Urinary bladder (tissue), 4 donors: ENCODE data around the gene NDUFA12. TPM values are rescaled to one million over a fixed set of nuclear protein-coding genes. Genes with fewer than 3 reads are reported as not detected.
A peak's percentile ranks its signal among the peaks of the same experiment; 100 is the strongest.

ENCODE experiments used
- DNase-seq: peaks from one replicate; pipeline ENCODE4 v3.0.0-alpha.2; 2015; ENCODE audit errors: extremely low spot score
- H3K27ac ChIP-seq: one replicate; pipeline ENCODE4 v1.5.1; 2013; ENCODE audit warnings: low read depth, mild to moderate bottlenecking, moderate library complexity
- H3K36me3 ChIP-seq: one replicate; pipeline ENCODE4 v1.6.1; 2013; ENCODE audit warnings: mild to moderate bottlenecking, moderate library complexity; ENCODE audit not compliant: insufficient read depth
- H3K4me1 ChIP-seq: one replicate; pipeline ENCODE4 v1.6.1; 2013; ENCODE audit warnings: mild to moderate bottlenecking, moderate library complexity; ENCODE audit not compliant: insufficient read depth
- H3K4me3 ChIP-seq: one replicate; pipeline ENCODE4 v1.5.1; 2013; ENCODE audit warnings: low read depth, low read length
- WGBS: extraction: QIAGEN DNeasy Blood & Tissue Kit; methylation state at CpG from one replicate; pipeline ENCODE4 v1.1.7; 2013; 5-methylcytosine and 5-hydroxymethylcytosine counted together
- polyA plus RNA-seq: library from polyadenylated mRNA; stranded (reverse); fragments of 200-250 nt; gene quantifications from one replicate; pipeline ENCODE4 v1.2.3, GENCODE V29; 2013
- total RNA-seq: library from RNA; depleted of rRNA; stranded (reverse); fragments of >200 nt; gene quantifications from one replicate; pipeline ENCODE4 v1.2.3, GENCODE V29; 2014
- donor health status: healthy with polysubstance abuse.
- donor health status: healthy.

The NDUFA12 gene
- total RNA-seq (76.8 TPM), polyA plus RNA-seq (139 TPM)

DNA sequence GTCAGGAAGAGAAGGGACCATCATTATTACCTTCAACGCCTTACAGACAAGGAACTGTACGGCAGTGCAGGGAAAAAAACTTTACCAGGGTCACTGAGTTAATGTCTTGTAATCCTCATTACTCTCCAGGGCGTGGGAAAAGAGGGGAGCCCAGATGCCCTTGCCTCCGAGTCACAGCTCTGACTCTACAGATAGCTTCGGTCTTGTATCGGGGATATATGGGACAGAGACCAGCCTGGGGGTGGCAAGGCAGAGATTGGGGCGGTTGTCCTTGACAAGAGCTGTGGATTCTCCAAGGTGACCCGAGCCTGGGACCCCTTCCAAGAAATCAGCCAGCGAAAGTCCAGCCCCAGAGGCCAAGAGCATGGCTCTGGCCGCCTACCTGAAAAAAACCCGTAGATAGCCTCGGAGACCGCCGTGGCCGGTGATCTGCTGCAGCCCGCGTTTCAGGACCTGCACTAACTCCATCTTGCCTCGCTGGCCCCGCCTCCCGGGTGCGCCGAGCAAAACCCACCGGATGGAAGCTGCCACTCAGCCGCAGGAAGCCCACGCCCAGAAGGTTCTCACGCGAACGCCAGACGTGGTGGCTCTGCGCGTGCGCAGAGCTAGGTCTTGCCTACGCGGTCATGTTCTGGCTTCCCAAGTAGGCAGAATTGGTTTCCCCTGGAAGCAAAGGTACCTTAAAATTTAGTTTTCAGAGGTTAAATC, at the start of gene NDUFA12:
Gene NDUFA12, minus strand, starts transcription at position 485 of the 708 bp plus-strand sequence. Its CDS starts 17 bp downstream, at position 468.
- WGBS, result under 1% methylated on average over 34 of the region's 34 CpGs
- no peaks in the 10 kb centered on the region for H3K4me1 ChIP-seq
- H3K36me3 ChIP-seq, result no peaks in the 10 kb centered on the region
- DNase-seq, result peak; percentile 89
- H3K4me3 ChIP-seq, result peak within 1 kb of the TSS; percentile 83
- peak within 1 kb of the TSS; percentile 87 for H3K27ac ChIP-seq

DNA sequence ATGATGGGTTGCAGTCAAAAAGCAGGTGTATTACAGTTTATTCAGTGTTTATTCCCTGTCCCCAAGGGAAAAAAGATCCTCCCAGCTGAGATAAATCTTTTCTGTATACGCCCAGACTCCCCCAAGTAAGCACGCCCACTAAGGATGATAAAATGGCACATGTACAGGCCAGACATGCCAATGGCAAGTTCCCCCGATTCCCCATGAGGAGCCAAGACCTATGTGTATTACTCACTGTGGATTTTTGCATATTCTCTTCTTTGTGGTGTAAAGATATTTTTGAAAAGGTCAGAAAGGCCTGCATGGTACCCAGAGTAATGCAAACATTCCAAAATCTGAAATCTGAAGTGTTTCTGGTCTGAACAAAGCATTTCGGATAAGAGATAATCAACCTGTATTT, 47.7 kb upstream of the NDUFA12 start:
- H3K27ac ChIP-seq, result no peak overlapping the region
- peaks cover 4% of the 10 kb centered on the region for H3K36me3 ChIP-seq
- WGBS, result 88% methylated on average over 4 of the region's 4 CpGs
- no peak for DNase-seq
- H3K4me3 ChIP-seq, result no peak overlapping the region
- H3K4me1 ChIP-seq, result no peaks in the 10 kb centered on the region

DNA sequence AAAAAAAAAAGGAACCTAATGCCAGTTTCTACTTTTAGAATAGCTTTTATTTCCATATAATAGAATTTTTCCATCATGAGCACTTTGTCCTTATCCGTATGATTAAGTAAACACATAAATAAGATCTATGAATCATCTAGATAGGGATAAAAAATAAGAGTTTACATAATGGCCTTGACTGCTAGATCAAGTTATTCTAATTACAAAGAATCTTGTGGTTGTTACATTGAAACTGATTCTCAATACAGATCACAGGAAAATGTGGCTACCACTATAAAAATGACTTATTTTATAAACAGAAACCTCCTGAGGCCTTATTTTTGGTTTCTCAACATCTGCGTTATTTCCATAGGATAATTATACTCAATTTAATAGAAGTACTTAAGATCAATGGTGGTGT, 34.4 kb upstream of the NDUFA12 start:
- Histone ChIP-seq H3K4me3 (no peak overlapping the region), H3K4me1 (no peaks in the 10 kb centered on the region), H3K36me3 (no peaks in the 10 kb centered on the region), H3K27ac (no peak overlapping the region)
- WGBS, result 75% methylated on average over 2 of the region's 2 CpGs
- DNase-seq, result no peak

DNA sequence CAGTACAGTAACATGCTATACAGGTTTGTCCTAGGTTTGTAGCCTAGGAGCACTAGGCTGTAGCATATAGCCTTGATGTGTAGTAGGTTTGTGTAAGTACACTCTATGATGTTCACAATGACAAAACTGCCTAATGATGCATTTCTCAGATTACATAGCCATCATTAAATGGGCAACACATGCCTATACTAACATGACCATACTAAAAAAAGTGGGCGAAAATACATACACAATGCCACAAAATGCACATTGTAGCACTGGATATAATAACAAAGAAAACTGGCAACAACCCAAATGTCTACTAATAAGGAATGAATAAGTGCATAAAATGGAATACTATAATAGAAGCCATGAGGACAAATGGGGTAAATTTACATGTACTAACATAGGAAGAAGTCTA, 31.3 kb upstream of the NDUFA12 start:
- H3K36me3 ChIP-seq, result no peaks in the 10 kb centered on the region
- no peak overlapping the region for H3K27ac ChIP-seq
- no peak for DNase-seq
- WGBS, result 92% methylated on average over 1 of the region's 1 CpG
- no peaks in the 10 kb centered on the region for H3K4me1 ChIP-seq
- no peak overlapping the region for H3K4me3 ChIP-seq

DNA sequence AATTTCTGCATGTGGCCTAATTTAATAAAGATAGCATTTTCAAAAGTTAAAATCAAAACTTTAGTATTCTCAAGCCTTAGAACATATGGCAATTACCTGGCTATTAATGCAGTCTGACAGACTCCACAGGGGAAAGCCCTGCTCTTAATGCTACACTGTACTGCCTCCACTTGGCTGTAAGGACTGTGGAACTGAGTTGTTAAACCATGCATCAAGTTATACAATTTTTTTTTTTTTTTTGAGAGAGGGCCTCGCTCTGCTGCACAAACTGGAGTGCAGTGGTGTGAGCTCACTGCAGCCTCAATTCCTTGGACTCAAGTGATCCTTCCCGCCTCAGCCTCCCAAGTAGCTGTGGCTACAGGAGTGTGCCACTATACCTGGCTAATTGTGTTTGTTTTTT, 19.0 kb upstream of the NDUFA12 start:
- no peak overlapping the region for H3K27ac ChIP-seq

DNA sequence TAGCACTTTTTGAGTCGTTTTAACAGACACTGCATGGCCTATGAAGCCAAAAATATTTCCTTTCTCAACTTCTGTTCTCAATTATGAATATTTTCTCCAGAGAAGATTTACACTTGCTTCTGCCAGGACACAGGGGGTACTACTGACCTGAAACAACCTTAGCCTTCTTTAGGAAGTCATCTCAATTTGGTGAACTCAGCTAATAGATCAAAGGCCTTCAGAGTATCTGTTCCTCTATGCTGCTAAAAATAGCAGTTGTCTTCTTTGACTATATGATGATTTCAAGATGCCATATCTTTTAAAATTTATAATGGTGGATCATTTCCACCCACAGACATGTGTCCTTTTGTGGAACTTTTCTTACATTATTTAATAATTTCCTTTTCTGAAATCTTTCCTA, 14.0 kb upstream of the NDUFA12 start:
- no peak overlapping the region for H3K4me3 ChIP-seq
- H3K4me1 ChIP-seq, result no peaks in the 10 kb centered on the region
- no peak overlapping the region for H3K27ac ChIP-seq
- H3K36me3 ChIP-seq, result no peaks in the 10 kb centered on the region
- 62% methylated on average over 1 of the region's 1 CpG for WGBS
- DNase-seq, result no peak

More for the DNA sequence above, 19.0 kb upstream of the NDUFA12 start:
- Histone ChIP-seq H3K4me1 (no peaks in the 10 kb centered on the region), H3K36me3 (no peaks in the 10 kb centered on the region), H3K4me3 (no peak overlapping the region)
- DNase-seq, result no peak
- 84% methylated on average over 2 of the region's 2 CpGs for WGBS

DNA sequence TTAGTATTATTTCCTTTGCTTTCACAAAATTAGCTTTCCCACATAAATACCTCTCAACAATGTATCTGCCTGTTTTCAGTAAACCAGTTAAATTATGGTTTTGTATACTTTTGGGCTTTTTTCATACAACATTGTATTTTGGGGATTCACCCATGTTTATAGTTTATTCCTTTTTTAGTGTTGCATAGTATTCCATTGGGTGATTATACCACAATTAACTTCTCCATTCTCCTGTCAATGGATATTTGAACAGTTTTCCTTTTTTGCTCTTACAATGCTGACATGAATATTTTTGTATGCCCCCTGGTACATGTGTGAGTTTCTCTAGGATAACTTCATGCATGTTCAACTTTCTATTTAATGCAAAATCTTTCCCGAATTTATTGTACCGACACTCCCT, 12.6 kb upstream of the NDUFA12 start:
- Histone ChIP-seq H3K27ac (no peak overlapping the region), H3K4me3 (no peak overlapping the region), H3K4me1 (no peaks in the 10 kb centered on the region), H3K36me3 (no peaks in the 10 kb centered on the region)
- DNase-seq, result no peak
- WGBS, result 98% methylated on average over 2 of the region's 2 CpGs

DNA sequence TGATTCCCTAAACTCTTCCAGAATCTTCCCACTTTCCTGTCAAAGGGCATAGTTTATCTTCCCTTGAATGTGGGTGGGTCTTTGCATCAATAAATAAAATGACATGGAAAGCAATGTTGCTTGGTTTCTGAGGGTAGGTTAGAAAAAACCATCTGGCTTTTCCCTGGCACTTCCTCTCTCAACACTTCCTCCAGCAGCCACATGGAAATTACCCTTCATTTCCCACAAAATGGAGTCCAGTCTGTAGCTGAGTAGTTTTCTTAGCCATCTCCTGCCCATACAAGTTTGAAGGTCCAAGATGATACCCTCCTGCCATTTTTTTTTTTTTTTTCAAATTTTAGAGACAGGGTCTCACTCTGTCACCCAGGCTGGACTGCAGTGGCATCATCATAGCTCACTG, 11.1 kb upstream of the NDUFA12 start:
- Histone ChIP-seq H3K36me3 (no peaks in the 10 kb centered on the region), H3K4me1 (no peaks in the 10 kb centered on the region), H3K4me3 (no peak overlapping the region), H3K27ac (no peak overlapping the region)
- DNase-seq, result no peak

DNA sequence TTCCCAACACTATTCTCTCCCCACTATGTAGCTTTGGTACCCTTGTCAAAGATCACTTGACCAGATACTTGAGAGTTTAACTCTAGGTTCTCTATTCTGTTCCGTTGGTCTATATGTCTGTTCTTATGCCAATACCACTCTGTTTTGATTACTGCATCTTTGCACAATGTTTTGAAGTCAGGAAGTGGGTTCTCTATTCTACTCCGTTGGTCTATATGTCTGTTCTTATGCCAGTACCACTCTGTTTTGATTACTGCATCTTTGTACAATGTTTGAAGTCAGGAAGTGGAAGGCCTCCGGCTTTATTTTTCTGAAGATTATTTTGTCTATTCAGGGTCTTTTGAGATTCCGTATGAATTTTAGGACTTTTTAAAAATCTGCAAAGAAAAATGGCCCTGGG, 2.7 kb upstream of the NDUFA12 start:
- DNase-seq, result no peak
- Histone ChIP-seq H3K4me3 (no peak overlapping the region), H3K27ac (no peak overlapping the region), H3K4me1 (no peaks in the 10 kb centered on the region), H3K36me3 (no peaks in the 10 kb centered on the region)
- 92% methylated on average over 4 of the region's 4 CpGs for WGBS

DNA sequence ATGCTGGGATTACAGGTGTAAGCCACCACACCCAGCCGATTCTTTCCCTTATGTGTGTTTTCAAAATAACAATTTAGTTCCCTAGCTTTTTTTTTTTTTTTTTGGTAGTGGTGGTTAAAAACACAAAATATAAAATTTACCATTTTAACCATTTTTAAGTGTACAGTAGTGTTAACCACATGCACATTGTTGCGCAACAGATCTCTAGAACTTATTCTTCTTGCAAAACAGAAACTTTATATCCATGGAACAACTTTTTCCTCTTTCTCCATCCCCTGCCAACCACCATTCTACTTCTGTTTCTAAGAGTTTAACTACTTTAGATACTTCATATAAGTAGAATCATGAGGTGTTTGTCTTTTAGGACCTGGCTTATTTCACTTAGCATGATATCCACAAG, 1.1 kb upstream of the NDUFA12 start:
- H3K4me1 ChIP-seq, result no peaks in the 10 kb centered on the region
- WGBS, result 95% methylated on average over 2 of the region's 2 CpGs
- DNase-seq, result no peak

DNA sequence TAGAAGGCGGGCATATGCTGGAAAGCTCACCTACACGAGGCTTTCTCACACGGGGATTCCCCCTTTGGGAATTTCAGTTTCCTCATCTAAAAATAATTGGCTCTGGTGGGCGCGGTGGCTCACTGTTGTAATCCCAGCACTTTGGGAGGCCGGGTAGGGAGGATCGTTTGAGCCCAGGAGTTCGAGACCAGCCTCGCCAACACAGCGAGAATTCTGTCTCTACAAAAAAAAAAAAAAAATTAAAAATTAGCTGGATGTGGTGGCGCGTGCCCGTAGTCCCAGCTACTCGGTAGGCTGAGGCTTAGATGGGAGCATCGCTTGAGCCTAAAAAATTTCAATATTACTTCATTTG, 400 bp upstream of the NDUFA12 start:
- peak overlapping the region; percentile 83 for H3K4me3 ChIP-seq
- DNase-seq, result no peak
- peak overlapping the region; percentile 59 for H3K27ac ChIP-seq
- WGBS, result 69% methylated on average over 15 of the region's 15 CpGs
- no peaks in the 10 kb centered on the region for H3K36me3 ChIP-seq
- H3K4me1 ChIP-seq, result no peaks in the 10 kb centered on the region

More for the DNA sequence above, 1.1 kb upstream of the NDUFA12 start:
- Histone ChIP-seq H3K27ac (no peak overlapping the region), H3K36me3 (no peaks in the 10 kb centered on the region), H3K4me3 (no peak overlapping the region)

DNA sequence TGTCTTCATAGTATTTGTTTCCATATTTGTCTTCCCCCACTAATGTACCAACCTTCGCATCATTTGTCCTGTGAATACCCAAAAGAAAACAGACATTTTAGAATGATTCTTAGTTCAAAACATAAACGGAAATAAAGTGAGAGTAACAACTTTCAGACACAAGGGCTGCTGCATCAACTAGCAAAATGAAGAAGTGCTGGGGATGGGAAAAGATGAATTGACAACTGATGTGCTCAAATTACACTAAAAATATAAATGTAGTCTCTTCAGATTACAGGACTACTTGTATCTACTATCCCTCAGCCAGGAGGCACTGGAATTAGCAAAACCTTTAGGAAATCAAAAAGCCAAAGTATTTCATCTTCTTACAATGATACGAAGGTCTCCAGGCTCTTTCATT, 743 bp downstream of the NDUFA12 start:
- DNase-seq, result no peak
- 25% methylated on average over 3 of the region's 3 CpGs for WGBS
- peak overlapping the region; percentile 83 for H3K4me3 ChIP-seq
- no peaks in the 10 kb centered on the region for H3K36me3 ChIP-seq
- no peak overlapping the region for H3K27ac ChIP-seq
- no peaks in the 10 kb centered on the region for H3K4me1 ChIP-seq

DNA sequence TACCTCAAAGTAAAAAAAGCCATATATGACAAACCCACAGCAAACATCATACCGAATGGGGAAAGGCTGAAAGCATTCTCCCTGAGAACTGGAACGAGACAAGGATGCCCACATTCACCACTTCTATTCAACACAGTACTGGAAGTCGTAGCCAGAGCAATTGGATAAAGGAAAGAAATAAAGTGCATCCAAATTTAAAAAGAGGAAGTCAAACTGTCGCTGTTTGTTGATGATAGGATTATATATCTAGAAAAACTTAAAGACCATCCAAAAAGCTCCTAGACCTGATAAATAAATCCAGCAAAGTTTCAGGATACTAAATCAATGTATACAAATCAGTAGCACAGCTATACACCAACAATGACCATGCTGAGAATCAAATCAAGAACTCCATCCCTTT, 5.2 kb downstream of the NDUFA12 start:
- no peak for DNase-seq
- no peak overlapping the region for H3K4me3 ChIP-seq
- no peak overlapping the region for H3K27ac ChIP-seq
- H3K4me1 ChIP-seq, result no peaks in the 10 kb centered on the region
- H3K36me3 ChIP-seq, result peaks cover 1% of the 10 kb centered on the region
- WGBS, result 48% methylated on average over 4 of the region's 4 CpGs

DNA sequence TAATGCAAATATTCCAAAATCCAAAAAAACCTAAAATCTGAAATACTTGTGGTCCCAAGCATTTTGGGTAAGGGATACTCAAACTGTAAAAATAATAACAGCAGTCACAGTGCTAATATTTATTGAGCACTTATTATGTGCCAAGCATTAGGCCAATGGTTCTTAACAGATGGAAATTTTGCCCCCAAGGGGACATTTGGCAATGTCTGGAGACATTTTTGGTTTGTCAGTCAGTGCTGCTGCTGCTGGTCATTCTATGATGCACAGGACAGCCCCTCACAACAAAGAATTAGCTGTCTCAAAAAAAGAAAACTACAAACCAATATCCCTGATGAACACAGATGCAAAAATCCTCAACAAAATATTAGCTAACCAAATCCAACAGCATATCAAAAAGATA, 5.8 kb downstream of the NDUFA12 start:
- DNase-seq, result no peak
- Histone ChIP-seq H3K27ac (no peak overlapping the region), H3K4me3 (no peak overlapping the region), H3K36me3 (peaks cover 1% of the 10 kb centered on the region), H3K4me1 (no peaks in the 10 kb centered on the region)

DNA sequence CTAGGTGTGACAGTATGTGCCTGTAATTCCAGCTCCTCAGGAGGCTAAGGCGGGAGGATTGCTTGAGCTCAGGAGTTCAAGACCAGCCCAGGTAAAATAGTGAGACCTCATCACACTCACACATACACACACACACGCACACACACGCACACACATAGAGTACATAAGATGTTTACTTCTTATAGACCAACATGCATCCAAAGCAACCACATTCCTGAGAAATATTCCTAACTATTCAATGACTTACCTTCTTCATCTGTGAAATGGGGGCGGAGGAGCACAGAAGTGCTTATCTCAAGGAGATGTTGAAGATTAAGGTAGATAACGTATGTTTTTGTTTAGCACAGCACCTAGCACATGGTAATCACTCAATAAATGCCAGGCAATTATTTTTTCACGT, 6.4 kb downstream of the NDUFA12 start:
- no peak overlapping the region for H3K27ac ChIP-seq
- H3K4me3 ChIP-seq, result no peak overlapping the region
- peaks cover 1% of the 10 kb centered on the region for H3K36me3 ChIP-seq
- DNase-seq, result no peak
- H3K4me1 ChIP-seq, result no peaks in the 10 kb centered on the region
- WGBS, result 93% methylated on average over 6 of the region's 6 CpGs
